LNCaP clone FGC (cell line): ENCODE results near the gene MYOF.
"Not testable (repeated sequence)": the region's sequence is repeated elsewhere in the genome, so short reads cannot be mapped to it uniquely, and the experiment has no call there.

Source experiments
- DNase-seq: peaks from one replicate; pipeline ENCODE4 v3.0.0-alpha.2; 2011; ENCODE audit warnings: low read depth
- H3K4me3 ChIP-seq: 2 replicates; pipeline ENCODE4 v1.5.1; 2011; ENCODE audit warnings: mild to moderate bottlenecking, low read depth, low read length, control low read depth
- CTCF ChIP-seq: IDR thresholded peaks from 2 replicates; pipeline ENCODE4 v1.5.1; 2012; ENCODE audit warnings: mild to moderate bottlenecking; ENCODE audit not compliant: control insufficient read depth, insufficient read depth; ENCODE audit errors: extremely low read depth

Gene MYOF

GRCh38 chr10:93422118-93422517, 60.0 kb downstream of the MYOF start:
- DNase-seq, result no peak
- TF ChIP-seq CTCF, result no peak
- H3K4me3 ChIP-seq, result no peak overlapping the region

DNA sequence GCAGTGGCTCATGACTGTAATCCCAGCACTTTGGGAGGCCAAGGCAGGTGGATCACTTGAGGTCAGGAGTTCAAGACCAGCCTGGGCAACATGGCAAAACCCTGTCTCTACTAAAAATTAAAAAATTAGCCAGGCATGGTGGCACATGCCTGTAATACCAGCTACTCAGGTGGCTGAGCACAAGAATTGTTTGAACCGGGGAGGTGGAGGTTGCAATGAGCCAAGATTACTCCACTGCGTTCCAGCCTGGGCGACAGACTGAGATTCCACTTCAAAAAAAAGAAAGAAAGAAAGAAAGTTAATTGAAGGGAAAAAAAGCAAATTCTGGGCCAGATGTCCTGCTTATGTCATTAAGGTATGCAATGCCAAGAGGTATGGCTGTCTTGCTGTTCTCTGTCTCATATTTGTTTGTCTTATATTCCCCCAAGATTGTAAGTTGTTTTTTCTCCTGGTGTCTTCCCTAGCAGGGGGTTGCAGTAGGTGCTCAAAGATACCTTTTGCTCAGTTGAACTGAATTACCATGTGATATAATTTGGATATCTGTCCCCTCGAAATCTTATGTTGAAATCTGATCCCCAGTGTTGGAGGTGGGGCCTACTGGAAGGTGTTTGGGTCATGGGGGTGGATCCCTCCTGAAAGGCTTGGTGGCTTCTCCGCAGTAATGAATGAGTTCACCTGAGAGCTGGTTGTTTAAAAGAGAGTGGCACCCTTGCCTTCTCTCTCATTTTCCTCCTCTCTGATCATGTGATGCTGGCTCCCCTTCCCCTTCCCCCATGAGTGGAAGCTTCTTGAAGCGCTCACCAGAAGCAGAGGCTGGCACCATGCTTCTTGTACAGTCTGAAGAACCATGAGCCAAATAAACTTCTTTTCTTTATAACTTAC, 60.9 kb downstream of the MYOF start:
- H3K4me3 ChIP-seq, result no peak overlapping the region
- TF ChIP-seq CTCF, result no peak
- DNase-seq, result no peak

DNA sequence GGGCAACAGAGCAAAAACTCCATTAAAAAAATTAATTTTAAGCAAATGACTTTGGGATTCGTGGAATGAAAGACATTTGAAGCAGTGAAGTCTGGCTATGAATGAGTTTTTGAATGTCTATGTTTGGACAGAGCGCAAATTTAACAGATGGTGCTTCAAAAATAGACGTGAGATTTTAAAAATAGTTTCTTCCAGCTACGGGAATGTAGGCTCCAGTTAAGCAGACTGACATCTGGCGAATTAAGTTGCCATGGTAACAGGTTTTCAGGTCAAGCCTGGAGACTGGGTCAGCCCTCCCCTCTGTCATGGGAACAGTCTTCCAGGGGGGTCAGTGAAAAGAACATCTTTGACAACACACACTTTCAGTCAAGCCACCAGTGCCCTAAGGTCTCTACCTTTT, 62.0 kb downstream of the MYOF start:
- DNase-seq, result no peak
- no peak for TF ChIP-seq CTCF
- no peak overlapping the region for H3K4me3 ChIP-seq

DNA sequence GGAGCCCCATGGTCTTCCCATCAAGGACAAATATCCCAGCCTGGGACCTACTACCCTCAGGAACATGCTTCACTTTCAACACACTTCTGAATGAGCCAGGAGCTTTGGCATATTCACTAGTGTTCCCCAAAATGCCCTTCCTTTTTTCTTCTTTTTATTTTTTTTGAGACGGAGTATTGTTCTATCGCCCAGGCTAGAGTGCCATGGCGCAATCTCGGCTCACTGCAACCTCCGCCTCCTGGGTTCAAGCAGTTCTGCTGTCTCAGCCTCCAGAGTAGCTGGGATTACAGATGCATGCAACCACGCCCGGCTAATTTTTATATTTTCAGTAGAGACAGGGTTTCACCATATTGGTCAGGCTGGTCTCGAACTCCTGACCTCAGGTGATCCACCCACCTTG, 63.1 kb downstream of the MYOF start:
- H3K4me3 ChIP-seq, DNase-seq: not testable (repeated sequence)

DNA sequence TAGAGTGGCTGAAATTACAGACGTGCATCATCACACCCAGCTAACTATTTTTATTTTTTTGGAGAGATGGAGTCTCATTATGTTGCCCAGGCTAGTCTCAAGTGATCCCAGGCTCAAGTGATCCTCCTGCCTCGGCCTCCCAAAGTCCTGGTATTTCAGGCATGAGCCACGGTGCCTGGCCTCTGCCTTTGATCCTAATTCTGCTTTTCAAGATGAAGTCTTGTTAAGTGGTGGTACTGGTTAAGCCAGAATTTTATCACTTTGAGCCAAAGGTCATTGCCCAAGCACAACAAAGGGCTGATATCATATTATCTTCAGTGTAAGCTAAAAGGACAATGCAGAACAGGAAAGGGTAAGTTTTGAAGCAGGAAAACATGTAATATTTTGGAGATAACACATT, 64.2 kb downstream of the MYOF start:
- peak; percentile 38 for DNase-seq
- no peak for TF ChIP-seq CTCF
- no peak overlapping the region for H3K4me3 ChIP-seq

DNA sequence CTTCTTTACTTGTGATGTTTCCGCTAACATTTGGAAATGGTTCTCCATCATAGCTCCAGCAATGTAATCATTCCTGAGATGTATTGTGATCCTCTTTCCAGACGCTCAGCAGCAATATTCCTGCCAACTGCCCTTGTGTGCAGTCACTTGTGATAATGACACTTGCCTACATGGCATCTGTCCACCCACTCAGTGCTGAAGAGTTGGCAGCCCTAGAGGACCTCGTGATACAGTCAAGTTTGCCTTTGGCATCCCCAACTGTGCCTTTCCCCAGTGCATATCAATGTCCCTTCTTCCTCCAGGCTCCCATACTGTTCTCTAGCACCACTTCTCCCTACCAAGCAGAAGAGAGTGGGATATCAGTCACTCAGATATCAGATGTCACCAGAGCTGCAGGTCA, 64.9 kb downstream of the MYOF start:
- H3K4me3 ChIP-seq, result no peak overlapping the region
- TF ChIP-seq CTCF, result no peak
- no peak for DNase-seq

DNA sequence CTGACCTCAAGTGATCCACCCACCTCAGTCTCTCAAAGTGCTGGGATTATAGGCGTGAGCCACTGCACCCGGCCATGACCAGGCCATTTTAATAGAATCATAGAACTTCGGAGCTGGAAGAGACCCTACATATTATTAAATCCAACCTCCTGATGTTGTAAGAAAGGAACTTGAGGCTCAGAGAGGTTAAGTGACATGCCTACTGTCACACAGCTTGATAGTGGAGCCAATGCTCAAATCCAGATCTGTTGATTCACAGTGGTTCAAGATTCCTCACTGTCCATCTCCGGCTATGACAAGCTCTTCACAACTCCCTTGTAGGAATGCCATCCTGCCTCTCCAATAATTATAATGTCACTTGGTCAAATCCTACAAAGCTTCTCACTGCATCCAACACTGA, 65.3 kb downstream of the MYOF start:
- DNase-seq, result no peak
- no peak overlapping the region for H3K4me3 ChIP-seq
- no peak for TF ChIP-seq CTCF

DNA sequence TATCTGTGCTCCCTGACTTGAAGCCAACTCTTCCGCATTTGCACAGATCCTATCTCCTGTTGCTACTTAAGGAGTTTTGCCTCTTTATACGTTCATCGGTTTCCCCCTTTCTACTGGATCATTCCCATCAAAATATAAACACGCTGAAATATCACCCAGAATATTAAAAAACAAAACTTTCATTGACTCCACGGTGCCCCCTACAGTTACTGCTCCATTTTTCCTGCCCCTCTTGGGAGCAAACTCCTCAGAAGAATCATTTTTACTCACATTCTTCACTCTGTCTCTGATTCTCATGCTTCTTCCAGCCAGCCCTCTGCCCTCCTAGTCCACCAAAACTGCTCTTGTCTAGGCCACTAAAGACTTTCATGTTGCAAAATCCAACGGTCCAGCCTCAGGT, 66.4 kb downstream of the MYOF start:
- no peak for TF ChIP-seq CTCF
- no peak overlapping the region for H3K4me3 ChIP-seq
- DNase-seq, result no peak
